ENCODE results near the gene MACROD2. TPM values are rescaled to one million over a fixed set of nuclear protein-coding genes. Genes with fewer than 3 reads are reported as not detected.

Gene MACROD2
- total and polyA plus RNA-seq, 2 experiments from 2014 or later: 2.8 to 4.3 TPM

DNA sequence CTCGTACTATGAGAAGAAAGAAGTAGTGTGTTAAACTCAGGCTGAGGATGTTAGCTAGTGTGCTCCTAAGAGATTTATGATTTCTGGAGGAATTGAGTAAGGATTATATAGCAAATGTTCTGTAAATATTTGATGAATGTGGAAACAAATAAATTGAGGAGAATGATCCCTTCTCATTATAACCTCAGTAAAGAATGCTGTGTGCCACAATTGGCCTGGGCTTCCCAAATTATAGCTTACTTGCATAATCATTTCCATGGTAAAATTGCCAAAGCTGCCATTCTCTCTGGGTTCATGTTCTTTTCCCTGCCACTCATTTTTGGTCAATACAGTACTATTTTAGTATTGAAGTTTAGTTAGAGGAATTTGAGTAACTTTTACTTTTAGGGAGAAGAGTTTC lies 213.6 kb downstream of the MACROD2 start:
- Mint-ChIP-seq H3K27me3 (ENCODE audit: insufficient read depth, low read depth, poor library complexity) (no peaks in the 10 kb centered on the region), H3K27ac (no peak overlapping the region), H3K9me3 (no peaks in the 10 kb centered on the region), H3K4me3 (no peak overlapping the region), H3K4me1 (no peaks in the 10 kb centered on the region), H3K36me3 (ENCODE audit: low read depth) (no peaks in the 10 kb centered on the region)
- TF ChIP-seq JUNB (IDR thresholded peaks at IDR 0.05; ENCODE audit: unreplicated experiment): no peak
- TF ChIP-seq ZNF114 (CRISPR knock-in tag; IDR thresholded peaks at IDR 0.05): no peak
- TF ChIP-seq STAT1 (IDR thresholded peaks at IDR 0.05; ENCODE audit: unreplicated experiment): no peak
- TF ChIP-seq EZH2 (IDR thresholded peaks at IDR 0.05; ENCODE audit: low read depth, unreplicated experiment): no peak
- TF ChIP-seq, protein P1, sequence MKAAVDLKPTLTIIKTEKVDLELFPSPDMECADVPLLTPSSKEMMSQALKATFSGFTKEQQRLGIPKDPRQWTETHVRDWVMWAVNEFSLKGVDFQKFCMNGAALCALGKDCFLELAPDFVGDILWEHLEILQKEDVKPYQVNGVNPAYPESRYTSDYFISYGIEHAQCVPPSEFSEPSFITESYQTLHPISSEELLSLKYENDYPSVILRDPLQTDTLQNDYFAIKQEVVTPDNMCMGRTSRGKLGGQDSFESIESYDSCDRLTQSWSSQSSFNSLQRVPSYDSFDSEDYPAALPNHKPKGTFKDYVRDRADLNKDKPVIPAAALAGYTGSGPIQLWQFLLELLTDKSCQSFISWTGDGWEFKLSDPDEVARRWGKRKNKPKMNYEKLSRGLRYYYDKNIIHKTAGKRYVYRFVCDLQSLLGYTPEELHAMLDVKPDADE (IDR thresholded peaks at IDR 0.05): no peak
- TF ChIP-seq POLR2AphosphoS5 (IDR thresholded peaks at IDR 0.05; ENCODE audit: low read depth): no peak
- TF ChIP-seq CREB1 (CRISPR knock-in tag; IDR thresholded peaks at IDR 0.05; ENCODE audit: low read depth): no peak
- TF ChIP-seq NANOG (IDR thresholded peaks at IDR 0.05; ENCODE audit: borderline replicate concordance): no peak
- TF ChIP-seq, protein P2, sequence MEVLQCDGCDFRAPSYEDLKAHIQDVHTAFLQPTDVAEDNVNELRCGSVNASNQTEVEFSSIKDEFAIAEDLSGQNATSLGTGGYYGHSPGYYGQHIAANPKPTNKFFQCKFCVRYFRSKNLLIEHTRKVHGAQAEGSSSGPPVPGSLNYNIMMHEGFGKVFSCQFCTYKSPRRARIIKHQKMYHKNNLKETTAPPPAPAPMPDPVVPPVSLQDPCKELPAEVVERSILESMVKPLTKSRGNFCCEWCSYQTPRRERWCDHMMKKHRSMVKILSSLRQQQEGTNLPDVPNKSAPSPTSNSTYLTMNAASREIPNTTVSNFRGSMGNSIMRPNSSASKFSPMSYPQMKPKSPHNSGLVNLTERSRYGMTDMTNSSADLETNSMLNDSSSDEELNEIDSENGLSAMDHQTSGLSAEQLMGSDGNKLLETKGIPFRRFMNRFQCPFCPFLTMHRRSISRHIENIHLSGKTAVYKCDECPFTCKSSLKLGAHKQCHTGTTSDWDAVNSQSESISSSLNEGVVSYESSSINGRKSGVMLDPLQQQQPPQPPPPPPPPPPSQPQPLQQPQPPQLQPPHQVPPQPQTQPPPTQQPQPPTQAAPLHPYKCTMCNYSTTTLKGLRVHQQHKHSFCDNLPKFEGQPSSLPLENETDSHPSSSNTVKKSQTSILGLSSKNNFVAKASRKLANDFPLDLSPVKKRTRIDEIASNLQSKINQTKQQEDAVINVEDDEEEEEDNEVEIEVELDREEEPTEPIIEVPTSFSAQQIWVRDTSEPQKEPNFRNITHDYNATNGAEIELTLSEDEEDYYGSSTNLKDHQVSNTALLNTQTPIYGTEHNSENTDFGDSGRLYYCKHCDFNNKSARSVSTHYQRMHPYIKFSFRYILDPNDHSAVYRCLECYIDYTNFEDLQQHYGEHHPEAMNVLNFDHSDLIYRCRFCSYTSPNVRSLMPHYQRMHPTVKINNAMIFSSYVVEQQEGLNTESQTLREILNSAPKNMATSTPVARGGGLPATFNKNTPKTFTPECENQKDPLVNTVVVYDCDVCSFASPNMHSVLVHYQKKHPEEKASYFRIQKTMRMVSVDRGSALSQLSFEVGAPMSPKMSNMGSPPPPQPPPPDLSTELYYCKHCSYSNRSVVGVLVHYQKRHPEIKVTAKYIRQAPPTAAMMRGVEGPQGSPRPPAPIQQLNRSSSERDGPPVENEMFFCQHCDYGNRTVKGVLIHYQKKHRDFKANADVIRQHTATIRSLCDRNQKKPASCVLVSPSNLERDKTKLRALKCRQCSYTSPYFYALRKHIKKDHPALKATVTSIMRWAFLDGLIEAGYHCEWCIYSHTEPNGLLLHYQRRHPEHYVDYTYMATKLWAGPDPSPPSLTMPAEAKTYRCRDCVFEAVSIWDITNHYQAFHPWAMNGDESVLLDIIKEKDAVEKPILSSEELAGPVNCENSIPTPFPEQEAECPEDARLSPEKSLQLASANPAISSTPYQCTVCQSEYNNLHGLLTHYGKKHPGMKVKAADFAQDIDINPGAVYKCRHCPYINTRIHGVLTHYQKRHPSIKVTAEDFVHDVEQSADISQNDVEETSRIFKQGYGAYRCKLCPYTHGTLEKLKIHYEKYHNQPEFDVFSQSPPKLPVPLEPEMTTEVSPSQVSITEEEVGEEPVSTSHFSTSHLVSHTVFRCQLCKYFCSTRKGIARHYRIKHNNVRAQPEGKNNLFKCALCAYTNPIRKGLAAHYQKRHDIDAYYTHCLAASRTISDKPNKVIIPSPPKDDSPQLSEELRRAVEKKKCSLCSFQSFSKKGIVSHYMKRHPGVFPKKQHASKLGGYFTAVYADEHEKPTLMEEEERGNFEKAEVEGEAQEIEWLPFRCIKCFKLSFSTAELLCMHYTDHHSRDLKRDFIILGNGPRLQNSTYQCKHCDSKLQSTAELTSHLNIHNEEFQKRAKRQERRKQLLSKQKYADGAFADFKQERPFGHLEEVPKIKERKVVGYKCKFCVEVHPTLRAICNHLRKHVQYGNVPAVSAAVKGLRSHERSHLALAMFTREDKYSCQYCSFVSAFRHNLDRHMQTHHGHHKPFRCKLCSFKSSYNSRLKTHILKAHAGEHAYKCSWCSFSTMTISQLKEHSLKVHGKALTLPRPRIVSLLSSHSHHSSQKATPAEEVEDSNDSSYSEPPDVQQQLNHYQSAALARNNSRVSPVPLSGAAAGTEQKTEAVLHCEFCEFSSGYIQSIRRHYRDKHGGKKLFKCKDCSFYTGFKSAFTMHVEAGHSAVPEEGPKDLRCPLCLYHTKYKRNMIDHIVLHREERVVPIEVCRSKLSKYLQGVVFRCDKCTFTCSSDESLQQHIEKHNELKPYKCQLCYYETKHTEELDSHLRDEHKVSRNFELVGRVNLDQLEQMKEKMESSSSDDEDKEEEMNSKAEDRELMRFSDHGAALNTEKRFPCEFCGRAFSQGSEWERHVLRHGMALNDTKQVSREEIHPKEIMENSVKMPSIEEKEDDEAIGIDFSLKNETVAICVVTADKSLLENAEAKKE (CRISPR knock-in tag; IDR thresholded peaks at IDR 0.05): no peak
- TF ChIP-seq EZH2phosphoT487 (IDR thresholded peaks at IDR 0.05; ENCODE audit: unreplicated experiment): no peak
- no peak for TF ChIP-seq ZNF331 (CRISPR knock-in tag; IDR thresholded peaks at IDR 0.05; ENCODE audit: low read depth)
- TF ChIP-seq, protein P3, sequence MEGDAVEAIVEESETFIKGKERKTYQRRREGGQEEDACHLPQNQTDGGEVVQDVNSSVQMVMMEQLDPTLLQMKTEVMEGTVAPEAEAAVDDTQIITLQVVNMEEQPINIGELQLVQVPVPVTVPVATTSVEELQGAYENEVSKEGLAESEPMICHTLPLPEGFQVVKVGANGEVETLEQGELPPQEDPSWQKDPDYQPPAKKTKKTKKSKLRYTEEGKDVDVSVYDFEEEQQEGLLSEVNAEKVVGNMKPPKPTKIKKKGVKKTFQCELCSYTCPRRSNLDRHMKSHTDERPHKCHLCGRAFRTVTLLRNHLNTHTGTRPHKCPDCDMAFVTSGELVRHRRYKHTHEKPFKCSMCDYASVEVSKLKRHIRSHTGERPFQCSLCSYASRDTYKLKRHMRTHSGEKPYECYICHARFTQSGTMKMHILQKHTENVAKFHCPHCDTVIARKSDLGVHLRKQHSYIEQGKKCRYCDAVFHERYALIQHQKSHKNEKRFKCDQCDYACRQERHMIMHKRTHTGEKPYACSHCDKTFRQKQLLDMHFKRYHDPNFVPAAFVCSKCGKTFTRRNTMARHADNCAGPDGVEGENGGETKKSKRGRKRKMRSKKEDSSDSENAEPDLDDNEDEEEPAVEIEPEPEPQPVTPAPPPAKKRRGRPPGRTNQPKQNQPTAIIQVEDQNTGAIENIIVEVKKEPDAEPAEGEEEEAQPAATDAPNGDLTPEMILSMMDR (conservative IDR thresholded peaks at IDR 0.05; ENCODE audit: low read depth in 2 of 2): no peak
- TF ChIP-seq, protein P4, sequence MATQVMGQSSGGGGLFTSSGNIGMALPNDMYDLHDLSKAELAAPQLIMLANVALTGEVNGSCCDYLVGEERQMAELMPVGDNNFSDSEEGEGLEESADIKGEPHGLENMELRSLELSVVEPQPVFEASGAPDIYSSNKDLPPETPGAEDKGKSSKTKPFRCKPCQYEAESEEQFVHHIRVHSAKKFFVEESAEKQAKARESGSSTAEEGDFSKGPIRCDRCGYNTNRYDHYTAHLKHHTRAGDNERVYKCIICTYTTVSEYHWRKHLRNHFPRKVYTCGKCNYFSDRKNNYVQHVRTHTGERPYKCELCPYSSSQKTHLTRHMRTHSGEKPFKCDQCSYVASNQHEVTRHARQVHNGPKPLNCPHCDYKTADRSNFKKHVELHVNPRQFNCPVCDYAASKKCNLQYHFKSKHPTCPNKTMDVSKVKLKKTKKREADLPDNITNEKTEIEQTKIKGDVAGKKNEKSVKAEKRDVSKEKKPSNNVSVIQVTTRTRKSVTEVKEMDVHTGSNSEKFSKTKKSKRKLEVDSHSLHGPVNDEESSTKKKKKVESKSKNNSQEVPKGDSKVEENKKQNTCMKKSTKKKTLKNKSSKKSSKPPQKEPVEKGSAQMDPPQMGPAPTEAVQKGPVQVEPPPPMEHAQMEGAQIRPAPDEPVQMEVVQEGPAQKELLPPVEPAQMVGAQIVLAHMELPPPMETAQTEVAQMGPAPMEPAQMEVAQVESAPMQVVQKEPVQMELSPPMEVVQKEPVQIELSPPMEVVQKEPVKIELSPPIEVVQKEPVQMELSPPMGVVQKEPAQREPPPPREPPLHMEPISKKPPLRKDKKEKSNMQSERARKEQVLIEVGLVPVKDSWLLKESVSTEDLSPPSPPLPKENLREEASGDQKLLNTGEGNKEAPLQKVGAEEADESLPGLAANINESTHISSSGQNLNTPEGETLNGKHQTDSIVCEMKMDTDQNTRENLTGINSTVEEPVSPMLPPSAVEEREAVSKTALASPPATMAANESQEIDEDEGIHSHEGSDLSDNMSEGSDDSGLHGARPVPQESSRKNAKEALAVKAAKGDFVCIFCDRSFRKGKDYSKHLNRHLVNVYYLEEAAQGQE (IDR thresholded peaks at IDR 0.05; ENCODE audit: unreplicated experiment): no peak
- H2AFZ ChIP-seq: no peak overlapping the region
- no peaks in the 10 kb centered on the region for H3K9me2 ChIP-seq (ENCODE audit: insufficient read depth)
- no peaks in the 10 kb centered on the region for H4K20me1 ChIP-seq (replicated peaks; ENCODE audit: insufficient read depth)
- no peaks in the 10 kb centered on the region for H3F3A ChIP-seq (replicated peaks; ENCODE audit: low read depth)
- no peaks in the 10 kb centered on the region for H3K27me3 ChIP-seq (ENCODE audit: insufficient read depth)
- H3K4me2 ChIP-seq: no peak overlapping the region
- H3K79me2 ChIP-seq (replicated peaks; ENCODE audit: insufficient read depth): no peaks in the 10 kb centered on the region
- H3K27ac ChIP-seq (ENCODE audit: low read depth): no peak overlapping the region
- ATAC-seq: no peak
- H3K4me1 ChIP-seq (ENCODE audit: insufficient read depth): no peaks in the 10 kb centered on the region
- DNase-seq (ENCODE audit: low spot score): no peak
- H3K4me3 ChIP-seq: no peak overlapping the region
- no peaks in the 10 kb centered on the region for H3K36me3 ChIP-seq (ENCODE audit: insufficient read depth)

Measured in GM23338 (cell line).